ENCODE data around the gene YY1. TPM values are rescaled to one million over a fixed set of nuclear protein-coding genes. Genes with fewer than 3 reads are reported as not detected.
"Not testable (repeated sequence)": the region's sequence is repeated elsewhere in the genome, so short reads cannot be mapped to it uniquely, and the experiment has no call there.

The YY1 gene
- total RNA-seq, 1 experiment from 2014 or later, result 53.0 TPM

- no peak for DNase-seq (ENCODE audit: low read depth)
Observed at GRCh38 chr14:100283984-100284881, 45.3 kb downstream of the YY1 start.

GRCh38 chr14:100285021-100285912, 46.3 kb downstream of the YY1 start:
- DNase-seq (ENCODE audit: low read depth), result peak; percentile 16

GRCh38 chr14:100285913-100286400, 47.0 kb downstream of the YY1 start:
- DNase-seq (ENCODE audit: low read depth), result no peak

- no peak for DNase-seq (ENCODE audit: low read depth)
Observed at GRCh38 chr14:100286484-100287191, 47.7 kb downstream of the YY1 start.

GRCh38 chr14:100287202-100287997, 48.5 kb downstream of the YY1 start:
- no peak for DNase-seq (ENCODE audit: low read depth)

GRCh38 chr14:100287998-100288295, 49.0 kb downstream of the YY1 start:
- not testable (repeated sequence) for DNase-seq (ENCODE audit: low read depth)

- DNase-seq (ENCODE audit: low read depth), result no peak
Observed at GRCh38 chr14:100288382-100289185, 49.6 kb downstream of the YY1 start.

GRCh38 chr14:100289916-100290606, 51.1 kb downstream of the YY1 start:
- DNase-seq (ENCODE audit: low read depth), result no peak

GRCh38 chr14:100290607-100291304, 51.8 kb downstream of the YY1 start:
- DNase-seq (ENCODE audit: low read depth), result no peak

GRCh38 chr14:100291305-100292075, 52.5 kb downstream of the YY1 start:
- DNase-seq (ENCODE audit: low read depth), result no peak

GRCh38 chr14:100292301-100292775, 53.4 kb downstream of the YY1 start:
- no peak for DNase-seq (ENCODE audit: low read depth)

- no peak for DNase-seq (ENCODE audit: low read depth)
Observed at GRCh38 chr14:100292776-100293461, 54.0 kb downstream of the YY1 start.

GRCh38 chr14:100293497-100294212, 54.7 kb downstream of the YY1 start:
- DNase-seq (ENCODE audit: low read depth), result no peak

GRCh38 chr14:100294213-100294962, 55.4 kb downstream of the YY1 start:
- DNase-seq (ENCODE audit: low read depth), result no peak

GRCh38 chr14:100294963-100295330, 56.0 kb downstream of the YY1 start:
- no peak for DNase-seq (ENCODE audit: low read depth)
